Dedifferentiated amniotic fluid mesenchymal stem cell (primary cell): ENCODE results near the gene PARVA.

Experiments
- DNase-seq: peaks from one replicate; pipeline ENCODE4 v3.0.0-alpha.2; 2016; ENCODE audit errors: extremely low spot score

Gene PARVA

GRCh38 chr11:12546660-12547059 lies 169.3 kb downstream of the PARVA start:
- DNase-seq, result no peak

GRCh38 chr11:12547953-12548650 lies 170.7 kb downstream of the PARVA start:
- no peak for DNase-seq

GRCh38 chr11:12552692-12553091 lies 175.3 kb downstream of the PARVA start:
- peak; percentile 92 for DNase-seq

- no peak for DNase-seq
These were observed 176.8 kb downstream of the PARVA start for GRCh38 chr11:12554122-12554521.

DNA sequence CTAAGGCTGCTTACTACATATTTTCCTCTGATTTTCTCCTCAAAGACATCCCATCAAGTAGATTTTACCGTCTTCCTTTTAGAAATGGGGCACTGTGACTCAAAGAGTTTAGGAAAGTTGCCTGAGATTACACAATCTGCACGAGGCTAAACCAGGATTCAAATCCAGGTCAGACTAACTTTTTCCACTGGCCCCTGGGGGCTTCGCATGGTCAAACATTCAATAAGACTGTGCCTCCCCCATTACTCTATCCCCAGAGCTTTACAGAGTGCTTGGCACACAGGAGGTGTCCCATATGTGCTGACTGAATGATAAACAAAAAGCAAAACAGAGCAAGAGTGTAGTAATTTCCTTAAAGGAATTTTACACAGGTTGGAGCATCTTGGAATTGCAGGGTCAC lies 178.8 kb downstream of the PARVA start:
- DNase-seq, result peak; percentile 40

DNA sequence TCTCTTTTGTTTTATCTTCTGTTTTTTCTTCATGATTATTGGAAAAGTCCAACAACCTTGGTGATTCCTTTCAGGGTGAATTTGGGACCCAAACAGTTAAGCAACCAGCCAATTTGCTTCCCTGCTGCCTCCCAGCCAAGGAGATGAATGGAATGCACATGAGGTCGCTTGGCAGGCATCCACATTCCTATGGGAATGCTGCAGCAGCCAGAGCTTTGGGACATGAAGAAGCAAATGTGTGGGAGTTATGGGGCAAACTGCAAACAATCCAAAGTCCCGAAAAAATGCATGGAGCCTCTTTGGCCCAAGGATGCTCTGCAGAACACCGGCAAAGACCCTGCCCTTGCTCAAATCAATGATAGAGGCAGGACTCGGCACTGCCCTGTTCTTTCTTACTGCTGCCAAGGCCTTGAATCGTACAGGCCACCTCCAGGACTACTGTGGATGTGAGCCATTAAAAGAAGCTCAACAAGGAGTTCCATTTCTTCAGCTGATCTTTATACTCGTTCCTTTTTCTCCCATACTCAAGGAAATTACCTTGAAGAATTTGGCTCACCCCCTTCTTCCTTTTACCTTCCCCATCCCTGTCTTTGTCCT lies 179.5 kb downstream of the PARVA start:
- DNase-seq, result peak; percentile 93

- DNase-seq, result no peak
These were observed 181.6 kb downstream of the PARVA start for GRCh38 chr11:12559011-12559410.

DNA sequence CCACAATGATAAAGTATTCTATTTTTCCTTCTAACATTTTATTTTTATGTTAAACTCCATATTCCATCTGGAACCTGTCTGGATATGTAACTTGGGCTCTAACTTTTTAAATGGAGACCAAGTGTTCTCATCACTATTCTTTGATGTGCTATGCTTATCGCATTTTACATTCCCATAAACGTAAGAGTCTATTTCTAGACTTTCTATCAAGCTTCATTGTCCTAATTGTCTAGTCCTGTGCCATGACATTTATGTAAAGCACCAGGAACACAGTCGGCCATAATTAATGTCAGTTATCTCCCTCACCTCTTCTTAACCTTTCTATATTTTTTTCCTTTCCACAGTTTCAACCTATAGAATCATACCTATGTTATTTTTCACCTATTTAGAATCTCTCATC lies 183.0 kb downstream of the PARVA start:
- DNase-seq, result no peak

DNA sequence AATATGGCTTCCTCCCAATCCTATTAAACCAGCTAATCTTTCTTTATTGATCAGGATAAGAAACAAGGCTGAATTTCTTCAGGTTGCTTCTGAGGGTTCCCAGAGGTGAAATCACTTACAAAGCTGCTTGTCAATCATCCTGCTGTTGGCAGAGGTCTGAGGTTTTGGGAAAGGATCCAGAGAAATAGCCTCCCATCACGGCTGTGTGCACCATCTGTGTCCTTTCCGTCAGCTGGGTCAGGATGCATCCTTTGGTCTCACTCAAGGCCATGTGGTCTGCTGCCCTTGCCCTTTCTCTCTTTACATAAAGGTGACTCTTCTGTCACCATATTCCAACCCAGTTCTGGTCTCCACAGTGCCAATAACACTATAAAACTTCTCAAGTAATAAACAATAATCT lies 183.5 kb downstream of the PARVA start:
- DNase-seq, result no peak

GRCh38 chr11:12564012-12564411 lies 186.6 kb downstream of the PARVA start:
- no peak for DNase-seq

DNA sequence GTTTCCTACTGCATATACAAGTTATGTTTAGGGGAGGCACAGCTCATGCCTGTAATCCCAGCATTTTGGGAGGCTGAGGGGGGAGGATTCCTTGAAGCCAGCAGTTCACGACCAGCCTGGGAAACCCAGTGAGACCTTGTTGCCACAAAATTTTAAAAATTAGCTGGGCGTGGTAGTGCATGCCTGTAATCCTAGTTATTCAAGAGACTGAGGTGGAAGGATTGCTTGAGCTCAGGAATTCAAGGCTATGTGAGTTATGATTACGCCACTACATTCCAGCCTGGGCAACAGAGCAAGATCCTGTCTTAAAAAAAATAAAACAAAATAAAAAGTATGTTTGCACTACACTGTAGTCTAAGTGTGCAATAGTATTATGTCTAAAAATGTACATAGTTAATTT lies 188.0 kb downstream of the PARVA start:
- DNase-seq, result no peak

- DNase-seq, result no peak
These were observed 190.5 kb downstream of the PARVA start for GRCh38 chr11:12567746-12568460.

- DNase-seq, result no peak
These were observed 192.4 kb downstream of the PARVA start for GRCh38 chr11:12569499-12570425.

GRCh38 chr11:12573707-12574485 lies 196.5 kb downstream of the PARVA start:
- DNase-seq, result no peak

- DNase-seq, result no peak
These were observed 200.6 kb downstream of the PARVA start for GRCh38 chr11:12577725-12578644.

- DNase-seq, result no peak
These were observed 204.0 kb downstream of the PARVA start for GRCh38 chr11:12581416-12581815.

- DNase-seq, result peak; percentile 33
These were observed 204.6 kb downstream of the PARVA start for GRCh38 chr11:12581923-12582322.
